GM23338 (cell line): ENCODE measurements around the gene CD47. TPM values are rescaled to one million over a fixed set of nuclear protein-coding genes. Genes with fewer than 3 reads are reported as not detected.

Experiments used
- ATAC-seq: fragments of 200-7000 bp; cut with Tn5 transposase; 3 replicates; pipeline ENCODE4 v1.9.1; 2020
- DNase-seq: peaks from one replicate; pipeline ENCODE4 v3.0.0-alpha.2; 2015; ENCODE audit warnings: low spot score
- H2AFZ ChIP-seq: fragments of 200-600 bp; sonication (generic); 2 replicates; pipeline ENCODE4 v1.8.0; 2016; ENCODE audit warnings: antibody characterized with exemption, mild to moderate bottlenecking, moderate library complexity
- H3F3A ChIP-seq: fragments of 200-600 bp; sonication (generic); replicated peaks from 2 replicates; pipeline ENCODE4 v1.8.0; 2017; ENCODE audit warnings: antibody characterized with exemption, mixed run types, low read depth
- H3K27ac ChIP-seq: fragments of 200-600 bp; sonication (generic); 2 replicates; pipeline ENCODE4 v1.6.1; 2016; ENCODE audit warnings: low read depth
- H3K27me3 ChIP-seq: fragments of 200-600 bp; sonication (generic); 2 replicates; pipeline ENCODE4 v1.8.0; 2016; ENCODE audit warnings: mild to moderate bottlenecking, mixed run types, moderate library complexity; ENCODE audit not compliant: insufficient read depth
- H3K36me3 ChIP-seq: fragments of 200-600 bp; sonication (generic); 2 replicates; pipeline ENCODE4 v1.8.0; 2016; ENCODE audit warnings: mild to moderate bottlenecking; ENCODE audit not compliant: insufficient read depth
- H3K4me1 ChIP-seq: fragments of 200-600 bp; sonication (generic); 2 replicates; pipeline ENCODE4 v1.8.0; 2016; ENCODE audit warnings: mild to moderate bottlenecking, moderate library complexity; ENCODE audit not compliant: insufficient read depth
- H3K4me2 ChIP-seq: fragments of 200-600 bp; sonication (generic); 2 replicates; pipeline ENCODE4 v1.7.1; 2017; ENCODE audit warnings: mixed run types
- H3K4me3 ChIP-seq: fragments of 200-600 bp; sonication (generic); 2 replicates; pipeline ENCODE4 v1.6.1; 2016; ENCODE audit warnings: mixed run types
- H3K79me2 ChIP-seq: fragments of 200-600 bp; sonication (generic); replicated peaks from 2 replicates; pipeline ENCODE4 v1.8.0; 2017; ENCODE audit warnings: mild to moderate bottlenecking; ENCODE audit not compliant: insufficient read depth
- H3K9me2 ChIP-seq: fragments of 200-600 bp; sonication (generic); 2 replicates; pipeline ENCODE4 v1.8.0; 2017; ENCODE audit not compliant: insufficient read depth
- H4K20me1 ChIP-seq: fragments of 200-600 bp; sonication (generic); replicated peaks from 2 replicates; pipeline ENCODE4 v1.8.0; 2017; ENCODE audit warnings: mild to moderate bottlenecking; ENCODE audit not compliant: insufficient read depth
- H3K27ac Mint-ChIP-seq: 2 replicates; pipeline ENCODE4 v1.8.0; 2020; ENCODE audit warnings: inconsistent platforms, mild to moderate bottlenecking, moderate library complexity, mixed read lengths
- H3K27me3 Mint-ChIP-seq: 3 replicates; pipeline ENCODE4 v1.8.0; 2022; ENCODE audit warnings: low read depth, mild to moderate bottlenecking, moderate library complexity, mixed read lengths, inconsistent platforms; ENCODE audit not compliant: insufficient read depth, poor library complexity
- H3K36me3 Mint-ChIP-seq: 3 replicates; pipeline ENCODE4 v1.8.0; 2021; ENCODE audit warnings: low read depth, mild to moderate bottlenecking, inconsistent platforms, moderate library complexity, mixed read lengths
- H3K4me1 Mint-ChIP-seq: 3 replicates; pipeline ENCODE4 v1.8.0; 2020; ENCODE audit warnings: mild to moderate bottlenecking, inconsistent platforms, mixed read lengths
- H3K4me3 Mint-ChIP-seq: 3 replicates; pipeline ENCODE4 v1.8.0; 2021; ENCODE audit warnings: moderate library complexity, mild to moderate bottlenecking, inconsistent platforms, mixed read lengths
- H3K9me3 Mint-ChIP-seq: 3 replicates; pipeline ENCODE4 v1.8.0; 2020; ENCODE audit warnings: moderate library complexity, mild to moderate bottlenecking, inconsistent platforms, mixed read lengths
- CREB1 ChIP-seq: fragments of 250-450 bp; sonication (Bioruptor Pico); IDR thresholded peaks from 2 replicates; pipeline ENCODE4 v1.5.0; 2020; ENCODE audit warnings: low read depth, mild to moderate bottlenecking, moderate library complexity
- EZH2 ChIP-seq: fragments of 200-600 bp; sonication (generic); IDR thresholded peaks from one replicate; pipeline ENCODE4 v1.8.0; 2017; ENCODE audit warnings: antibody characterized with exemption, mild to moderate bottlenecking, low read depth; ENCODE audit not compliant: unreplicated experiment
- EZH2phosphoT487 ChIP-seq: fragments of 200-600 bp; sonication (generic); IDR thresholded peaks from one replicate; pipeline ENCODE4 v1.8.1; 2018; ENCODE audit warnings: antibody characterized with exemption; ENCODE audit not compliant: unreplicated experiment
- JUNB ChIP-seq: IDR thresholded peaks from one replicate; pipeline ENCODE4 v1.6.1; 2016; ENCODE audit warnings: antibody characterized with exemption; ENCODE audit not compliant: unreplicated experiment
- NANOG ChIP-seq: IDR thresholded peaks from 2 replicates; pipeline ENCODE4 v1.6.1; 2016; ENCODE audit warnings: antibody characterized with exemption, borderline replicate concordance
- POLR2AphosphoS5 ChIP-seq: IDR thresholded peaks from 2 replicates; pipeline ENCODE4 v1.6.1; 2016; ENCODE audit warnings: antibody characterized with exemption, low read depth
- ZNF114 ChIP-seq: fragments of 250-450 bp; sonication (Bioruptor Pico); IDR thresholded peaks from 2 replicates; pipeline ENCODE4 v1.5.0; 2020; ENCODE audit warnings: mild to moderate bottlenecking, moderate library complexity
- ZNF331 ChIP-seq: fragments of 250-450 bp; sonication (Bioruptor Pico); IDR thresholded peaks from 2 replicates; pipeline ENCODE4 v1.5.0; 2020; ENCODE audit warnings: low read depth, mild to moderate bottlenecking, moderate library complexity
- polyA plus RNA-seq: library from polyadenylated mRNA; unstranded; fragments of >200 nt; fragmentation: Nextera tagmentation; extraction: Ambion mirVana; gene quantifications from 2 replicates; pipeline ENCODE4 v1.2.1, GENCODE V29; 2016
- total RNA-seq: library from RNA; depleted of rRNA; stranded (reverse); fragments of >200 nt; shearing (Covaris generic); gene quantifications from 2 replicates; pipeline ENCODE4 v1.2.3, GENCODE V29; 2014
- TF ChIP-seq, protein P1 (sequence below), 2 experiments: fragments of 200-600 bp in 1 of 2; sonication (generic) in 1 of 2; conservative IDR thresholded peaks; 2 replicates each; pipeline versions ENCODE4 v1.5.1 to v1.6.1; 2016 to 2017; ENCODE audit warnings: antibody characterized with exemption in 2 of 2, low read depth in 2 of 2, mild to moderate bottlenecking in 2 of 2, moderate library complexity in 1 of 2
- TF ChIP-seq, protein P2 (sequence below): fragments of 250-450 bp; sonication (Bioruptor Pico); IDR thresholded peaks from 2 replicates; pipeline ENCODE4 v1.5.0; 2020; ENCODE audit warnings: mild to moderate bottlenecking, moderate library complexity
- TF ChIP-seq, protein P3 (sequence below): IDR thresholded peaks from one replicate; pipeline ENCODE4 v1.6.1; 2018; ENCODE audit warnings: antibody characterized with exemption; ENCODE audit not compliant: unreplicated experiment
- TF ChIP-seq, protein P4 (sequence below): IDR thresholded peaks from 2 replicates; pipeline ENCODE4 v1.6.1; 2016; ENCODE audit warnings: antibody characterized with exemption

Gene CD47
- total and polyA plus RNA-seq, 2 experiments from 2014 or later: 22.1 to 26.9 TPM

DNA sequence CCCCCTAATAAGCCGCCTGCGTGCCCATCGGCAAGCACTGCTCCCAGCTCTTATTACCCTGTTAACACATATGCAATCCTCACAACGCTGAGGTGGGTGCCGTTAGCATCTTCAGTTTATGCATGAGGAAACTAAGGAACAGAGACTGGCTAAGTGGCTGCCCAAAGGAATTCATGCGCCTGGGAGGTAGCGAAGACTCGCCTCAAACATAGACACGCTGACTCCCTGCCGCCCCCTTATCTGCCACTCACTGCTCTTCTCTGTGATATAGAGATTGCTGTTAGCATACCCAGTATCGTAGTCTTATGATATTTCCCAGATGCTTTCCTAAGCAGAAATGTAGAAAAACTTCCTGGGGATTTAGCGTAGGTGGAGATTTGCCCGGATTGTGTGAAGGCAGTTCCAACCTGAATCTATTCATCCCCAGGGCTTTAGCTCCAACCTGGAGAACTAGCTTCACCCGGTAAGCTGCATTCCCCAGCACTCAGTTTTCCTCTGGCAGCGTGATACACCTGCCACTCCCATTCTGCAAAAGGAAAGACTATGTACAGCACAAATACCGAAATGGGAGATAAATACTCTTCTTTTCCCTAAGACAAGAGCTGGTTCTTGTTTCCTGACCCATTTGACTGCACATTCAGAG lies 23.7 kb upstream of the CD47 start:
- H3K4me1 Mint-ChIP-seq: peaks cover 4% of the 10 kb centered on the region; the same call in 1 of the 3 replicates
- Histone ChIP-seq H2AFZ (peak overlapping the region; percentile 85; the same call in 1 of the 2 replicates), H3F3A (no peaks in the 10 kb centered on the region), H4K20me1 (no peaks in the 10 kb centered on the region), H3K36me3 (no peaks in the 10 kb centered on the region), H3K4me3 (no peak overlapping the region), H3K4me2 (no peak overlapping the region), H3K27me3 (no peaks in the 10 kb centered on the region), H3K4me1 (no peaks in the 10 kb centered on the region), H3K27ac (no peak overlapping the region), H3K9me2 (no peaks in the 10 kb centered on the region), H3K79me2 (no peaks in the 10 kb centered on the region)
- H3K27me3 Mint-ChIP-seq: no peaks in the 10 kb centered on the region
- no peak for TF ChIP-seq EZH2phosphoT487
- no peak for TF ChIP-seq ZNF114 (CRISPR knock-in tag)
- no peak for TF ChIP-seq CREB1 (CRISPR knock-in tag)
- TF ChIP-seq, protein P1, sequence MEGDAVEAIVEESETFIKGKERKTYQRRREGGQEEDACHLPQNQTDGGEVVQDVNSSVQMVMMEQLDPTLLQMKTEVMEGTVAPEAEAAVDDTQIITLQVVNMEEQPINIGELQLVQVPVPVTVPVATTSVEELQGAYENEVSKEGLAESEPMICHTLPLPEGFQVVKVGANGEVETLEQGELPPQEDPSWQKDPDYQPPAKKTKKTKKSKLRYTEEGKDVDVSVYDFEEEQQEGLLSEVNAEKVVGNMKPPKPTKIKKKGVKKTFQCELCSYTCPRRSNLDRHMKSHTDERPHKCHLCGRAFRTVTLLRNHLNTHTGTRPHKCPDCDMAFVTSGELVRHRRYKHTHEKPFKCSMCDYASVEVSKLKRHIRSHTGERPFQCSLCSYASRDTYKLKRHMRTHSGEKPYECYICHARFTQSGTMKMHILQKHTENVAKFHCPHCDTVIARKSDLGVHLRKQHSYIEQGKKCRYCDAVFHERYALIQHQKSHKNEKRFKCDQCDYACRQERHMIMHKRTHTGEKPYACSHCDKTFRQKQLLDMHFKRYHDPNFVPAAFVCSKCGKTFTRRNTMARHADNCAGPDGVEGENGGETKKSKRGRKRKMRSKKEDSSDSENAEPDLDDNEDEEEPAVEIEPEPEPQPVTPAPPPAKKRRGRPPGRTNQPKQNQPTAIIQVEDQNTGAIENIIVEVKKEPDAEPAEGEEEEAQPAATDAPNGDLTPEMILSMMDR (conservative IDR thresholded peaks at IDR 0.05; ENCODE audit: low read depth in 2 of 2): no peak
- no peak for TF ChIP-seq NANOG
- no peak for TF ChIP-seq POLR2AphosphoS5
- TF ChIP-seq, protein P2, sequence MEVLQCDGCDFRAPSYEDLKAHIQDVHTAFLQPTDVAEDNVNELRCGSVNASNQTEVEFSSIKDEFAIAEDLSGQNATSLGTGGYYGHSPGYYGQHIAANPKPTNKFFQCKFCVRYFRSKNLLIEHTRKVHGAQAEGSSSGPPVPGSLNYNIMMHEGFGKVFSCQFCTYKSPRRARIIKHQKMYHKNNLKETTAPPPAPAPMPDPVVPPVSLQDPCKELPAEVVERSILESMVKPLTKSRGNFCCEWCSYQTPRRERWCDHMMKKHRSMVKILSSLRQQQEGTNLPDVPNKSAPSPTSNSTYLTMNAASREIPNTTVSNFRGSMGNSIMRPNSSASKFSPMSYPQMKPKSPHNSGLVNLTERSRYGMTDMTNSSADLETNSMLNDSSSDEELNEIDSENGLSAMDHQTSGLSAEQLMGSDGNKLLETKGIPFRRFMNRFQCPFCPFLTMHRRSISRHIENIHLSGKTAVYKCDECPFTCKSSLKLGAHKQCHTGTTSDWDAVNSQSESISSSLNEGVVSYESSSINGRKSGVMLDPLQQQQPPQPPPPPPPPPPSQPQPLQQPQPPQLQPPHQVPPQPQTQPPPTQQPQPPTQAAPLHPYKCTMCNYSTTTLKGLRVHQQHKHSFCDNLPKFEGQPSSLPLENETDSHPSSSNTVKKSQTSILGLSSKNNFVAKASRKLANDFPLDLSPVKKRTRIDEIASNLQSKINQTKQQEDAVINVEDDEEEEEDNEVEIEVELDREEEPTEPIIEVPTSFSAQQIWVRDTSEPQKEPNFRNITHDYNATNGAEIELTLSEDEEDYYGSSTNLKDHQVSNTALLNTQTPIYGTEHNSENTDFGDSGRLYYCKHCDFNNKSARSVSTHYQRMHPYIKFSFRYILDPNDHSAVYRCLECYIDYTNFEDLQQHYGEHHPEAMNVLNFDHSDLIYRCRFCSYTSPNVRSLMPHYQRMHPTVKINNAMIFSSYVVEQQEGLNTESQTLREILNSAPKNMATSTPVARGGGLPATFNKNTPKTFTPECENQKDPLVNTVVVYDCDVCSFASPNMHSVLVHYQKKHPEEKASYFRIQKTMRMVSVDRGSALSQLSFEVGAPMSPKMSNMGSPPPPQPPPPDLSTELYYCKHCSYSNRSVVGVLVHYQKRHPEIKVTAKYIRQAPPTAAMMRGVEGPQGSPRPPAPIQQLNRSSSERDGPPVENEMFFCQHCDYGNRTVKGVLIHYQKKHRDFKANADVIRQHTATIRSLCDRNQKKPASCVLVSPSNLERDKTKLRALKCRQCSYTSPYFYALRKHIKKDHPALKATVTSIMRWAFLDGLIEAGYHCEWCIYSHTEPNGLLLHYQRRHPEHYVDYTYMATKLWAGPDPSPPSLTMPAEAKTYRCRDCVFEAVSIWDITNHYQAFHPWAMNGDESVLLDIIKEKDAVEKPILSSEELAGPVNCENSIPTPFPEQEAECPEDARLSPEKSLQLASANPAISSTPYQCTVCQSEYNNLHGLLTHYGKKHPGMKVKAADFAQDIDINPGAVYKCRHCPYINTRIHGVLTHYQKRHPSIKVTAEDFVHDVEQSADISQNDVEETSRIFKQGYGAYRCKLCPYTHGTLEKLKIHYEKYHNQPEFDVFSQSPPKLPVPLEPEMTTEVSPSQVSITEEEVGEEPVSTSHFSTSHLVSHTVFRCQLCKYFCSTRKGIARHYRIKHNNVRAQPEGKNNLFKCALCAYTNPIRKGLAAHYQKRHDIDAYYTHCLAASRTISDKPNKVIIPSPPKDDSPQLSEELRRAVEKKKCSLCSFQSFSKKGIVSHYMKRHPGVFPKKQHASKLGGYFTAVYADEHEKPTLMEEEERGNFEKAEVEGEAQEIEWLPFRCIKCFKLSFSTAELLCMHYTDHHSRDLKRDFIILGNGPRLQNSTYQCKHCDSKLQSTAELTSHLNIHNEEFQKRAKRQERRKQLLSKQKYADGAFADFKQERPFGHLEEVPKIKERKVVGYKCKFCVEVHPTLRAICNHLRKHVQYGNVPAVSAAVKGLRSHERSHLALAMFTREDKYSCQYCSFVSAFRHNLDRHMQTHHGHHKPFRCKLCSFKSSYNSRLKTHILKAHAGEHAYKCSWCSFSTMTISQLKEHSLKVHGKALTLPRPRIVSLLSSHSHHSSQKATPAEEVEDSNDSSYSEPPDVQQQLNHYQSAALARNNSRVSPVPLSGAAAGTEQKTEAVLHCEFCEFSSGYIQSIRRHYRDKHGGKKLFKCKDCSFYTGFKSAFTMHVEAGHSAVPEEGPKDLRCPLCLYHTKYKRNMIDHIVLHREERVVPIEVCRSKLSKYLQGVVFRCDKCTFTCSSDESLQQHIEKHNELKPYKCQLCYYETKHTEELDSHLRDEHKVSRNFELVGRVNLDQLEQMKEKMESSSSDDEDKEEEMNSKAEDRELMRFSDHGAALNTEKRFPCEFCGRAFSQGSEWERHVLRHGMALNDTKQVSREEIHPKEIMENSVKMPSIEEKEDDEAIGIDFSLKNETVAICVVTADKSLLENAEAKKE (CRISPR knock-in tag): no peak
- TF ChIP-seq ZNF331 (CRISPR knock-in tag): no peak
- TF ChIP-seq, protein P3, sequence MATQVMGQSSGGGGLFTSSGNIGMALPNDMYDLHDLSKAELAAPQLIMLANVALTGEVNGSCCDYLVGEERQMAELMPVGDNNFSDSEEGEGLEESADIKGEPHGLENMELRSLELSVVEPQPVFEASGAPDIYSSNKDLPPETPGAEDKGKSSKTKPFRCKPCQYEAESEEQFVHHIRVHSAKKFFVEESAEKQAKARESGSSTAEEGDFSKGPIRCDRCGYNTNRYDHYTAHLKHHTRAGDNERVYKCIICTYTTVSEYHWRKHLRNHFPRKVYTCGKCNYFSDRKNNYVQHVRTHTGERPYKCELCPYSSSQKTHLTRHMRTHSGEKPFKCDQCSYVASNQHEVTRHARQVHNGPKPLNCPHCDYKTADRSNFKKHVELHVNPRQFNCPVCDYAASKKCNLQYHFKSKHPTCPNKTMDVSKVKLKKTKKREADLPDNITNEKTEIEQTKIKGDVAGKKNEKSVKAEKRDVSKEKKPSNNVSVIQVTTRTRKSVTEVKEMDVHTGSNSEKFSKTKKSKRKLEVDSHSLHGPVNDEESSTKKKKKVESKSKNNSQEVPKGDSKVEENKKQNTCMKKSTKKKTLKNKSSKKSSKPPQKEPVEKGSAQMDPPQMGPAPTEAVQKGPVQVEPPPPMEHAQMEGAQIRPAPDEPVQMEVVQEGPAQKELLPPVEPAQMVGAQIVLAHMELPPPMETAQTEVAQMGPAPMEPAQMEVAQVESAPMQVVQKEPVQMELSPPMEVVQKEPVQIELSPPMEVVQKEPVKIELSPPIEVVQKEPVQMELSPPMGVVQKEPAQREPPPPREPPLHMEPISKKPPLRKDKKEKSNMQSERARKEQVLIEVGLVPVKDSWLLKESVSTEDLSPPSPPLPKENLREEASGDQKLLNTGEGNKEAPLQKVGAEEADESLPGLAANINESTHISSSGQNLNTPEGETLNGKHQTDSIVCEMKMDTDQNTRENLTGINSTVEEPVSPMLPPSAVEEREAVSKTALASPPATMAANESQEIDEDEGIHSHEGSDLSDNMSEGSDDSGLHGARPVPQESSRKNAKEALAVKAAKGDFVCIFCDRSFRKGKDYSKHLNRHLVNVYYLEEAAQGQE: no peak
- TF ChIP-seq, protein P4, sequence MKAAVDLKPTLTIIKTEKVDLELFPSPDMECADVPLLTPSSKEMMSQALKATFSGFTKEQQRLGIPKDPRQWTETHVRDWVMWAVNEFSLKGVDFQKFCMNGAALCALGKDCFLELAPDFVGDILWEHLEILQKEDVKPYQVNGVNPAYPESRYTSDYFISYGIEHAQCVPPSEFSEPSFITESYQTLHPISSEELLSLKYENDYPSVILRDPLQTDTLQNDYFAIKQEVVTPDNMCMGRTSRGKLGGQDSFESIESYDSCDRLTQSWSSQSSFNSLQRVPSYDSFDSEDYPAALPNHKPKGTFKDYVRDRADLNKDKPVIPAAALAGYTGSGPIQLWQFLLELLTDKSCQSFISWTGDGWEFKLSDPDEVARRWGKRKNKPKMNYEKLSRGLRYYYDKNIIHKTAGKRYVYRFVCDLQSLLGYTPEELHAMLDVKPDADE: no peak
- no peak for TF ChIP-seq EZH2
- no peak for TF ChIP-seq JUNB
- no peak for DNase-seq
- no peak overlapping the region for H3K4me3 Mint-ChIP-seq
- H3K27ac Mint-ChIP-seq: no peak overlapping the region
- peak; percentile 74 for ATAC-seq
- H3K36me3 Mint-ChIP-seq: no peaks in the 10 kb centered on the region
- H3K9me3 Mint-ChIP-seq: no peaks in the 10 kb centered on the region; the same call in 2 of the 3 replicates
